Peyer's patch (tissue), 4 donors: ENCODE results near the gene RPS6KA4.

Experiments used
- CTCF ChIP-seq, 6 experiments: fragments of 450-650 bp in 4 of 6; fragments of 200-600 bp in 2 of 6; sonication (generic) in 1 of 6; IDR thresholded peaks; one replicate each; pipeline ENCODE4 v1.5.1; 2017 to 2019; ENCODE audit warnings: antibody characterized with exemption in 6 of 6, mild to moderate bottlenecking in 3 of 6, moderate library complexity in 1 of 6
- POLR2A ChIP-seq, 2 donors: fragments of 450-650 bp; IDR thresholded peaks; one replicate each; pipeline ENCODE4 v1.5.1; 2017; ENCODE audit warnings: antibody characterized with exemption in 2 of 2, mild to moderate bottlenecking in 2 of 2, moderate library complexity in 2 of 2

DNA sequence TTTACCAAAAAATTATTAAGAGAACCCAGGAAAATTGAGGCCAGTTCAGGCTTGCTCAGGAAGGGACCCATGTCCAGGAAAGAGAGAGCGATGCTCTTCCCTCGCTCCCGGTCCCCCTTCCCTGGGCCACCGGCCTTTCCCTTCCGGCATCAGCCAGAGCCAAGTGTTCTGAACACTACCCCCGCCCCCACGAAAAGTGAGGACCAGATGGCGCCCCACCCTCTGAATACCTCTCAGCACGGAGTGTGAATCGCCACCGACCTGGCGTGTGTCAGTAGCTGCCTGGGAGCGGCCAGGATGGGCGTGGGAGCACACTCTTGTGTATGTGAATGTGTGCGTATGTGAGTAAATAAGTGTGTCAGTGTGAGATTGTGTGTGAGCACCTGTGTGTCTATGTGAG lies 20.2 kb downstream of the RPS6KA4 start:
- TF ChIP-seq POLR2A (IDR thresholded peaks at IDR 0.05): no peak
- no peak for TF ChIP-seq CTCF (IDR thresholded peaks at IDR 0.05)
